B cell (primary cell): ENCODE measurements around the gene ANAPC4. TPM values are rescaled to one million over a fixed set of nuclear protein-coding genes. Genes with fewer than 3 reads are reported as not detected.

ENCODE experiments used
- ATAC-seq: fragments of 200-7000 bp; cut with Tn5 transposase; one replicate; pipeline ENCODE4 v1.10.0; 2021; ENCODE audit warnings: low read depth, mild to moderate bottlenecking, moderate number of reproducible peaks, moderate library complexity
- CTCF ChIA-PET: fragments of 350-600 bp; sonication (Branson Sonifier 250); formaldehyde crosslinking; loops from one replicate; lab custom pipeline; 2021; ENCODE audit warnings: antibody characterized with exemption, inconsistent platforms; lab: Charles Lee
- POLR2A ChIA-PET: fragments of 350-600 bp; sonication (Branson Sonifier 250); formaldehyde crosslinking; loops from one replicate; lab custom pipeline; 2021; ENCODE audit warnings: antibody characterized with exemption; lab: Charles Lee
- DNase-seq: peaks from one replicate; pipeline ENCODE4 v3.0.0; 2013
- H2AFZ ChIP-seq: 2 replicates; pipeline ENCODE4 v1.6.1; 2012; ENCODE audit warnings: mild to moderate bottlenecking, low read depth, low read length; ENCODE audit not compliant: insufficient read depth, poor library complexity, severe bottlenecking
- H3K27ac ChIP-seq, 2 donors: 1 replicate in 1 of 2; 2 replicates in 1 of 2; pipeline ENCODE4 v1.5.1; 2012 to 2013; ENCODE audit warnings: low read length in 2 of 2, mild to moderate bottlenecking in 2 of 2, moderate library complexity in 1 of 2
- H3K27me3 ChIP-seq, 4 experiments: fragments of 200-600 bp in 1 of 4; sonication (generic) in 1 of 4; replicated peaks in 1 of 4; 1 replicate in 2 of 4; 2 replicates in 2 of 4; pipeline versions ENCODE4 v1.6.1 to v1.7.0; 2013 to 2016; ENCODE audit warnings: low read length in 3 of 4, mild to moderate bottlenecking in 2 of 4, mixed read lengths in 1 of 4, moderate library complexity in 1 of 4; ENCODE audit not compliant: insufficient read depth in 4 of 4, control insufficient read depth in 3 of 4; ENCODE audit errors: control extremely low read depth in 1 of 4
- H3K36me3 ChIP-seq, 2 experiments: replicated peaks in 1 of 2; 1 replicate in 1 of 2; 2 replicates in 1 of 2; pipeline versions ENCODE4 v1.6.1 to v1.7.1; 2013; ENCODE audit warnings: low read length in 1 of 2; ENCODE audit not compliant: insufficient read depth in 2 of 2, control insufficient read depth in 1 of 2; ENCODE audit errors: control extremely low read depth in 1 of 2, extremely low read depth in 1 of 2
- H3K4me1 ChIP-seq, 2 donors: fragments of 200-600 bp in 1 of 2; sonication (generic) in 1 of 2; 1 replicate in 1 of 2; 2 replicates in 1 of 2; pipeline versions ENCODE4 v1.5.1 to v1.6.1; 2013 to 2017; ENCODE audit warnings: low read length in 2 of 2; ENCODE audit not compliant: control insufficient read depth in 2 of 2, insufficient read depth in 2 of 2
- H3K4me2 ChIP-seq: replicated peaks from 2 replicates; pipeline ENCODE3; 2012; ENCODE audit warnings: mild to moderate bottlenecking, low read depth, low read length; ENCODE audit not compliant: poor library complexity, severe bottlenecking
- H3K4me3 ChIP-seq, 5 experiments: fragments of 200-600 bp in 1 of 5; sonication (generic) in 1 of 5; 1 replicate in 3 of 5; 2 replicates in 2 of 5; pipeline versions ENCODE4 v1.5.1 to v1.7.0; 2011 to 2016; ENCODE audit warnings: low read length in 4 of 5, mild to moderate bottlenecking in 4 of 5, low read depth in 2 of 5, control low read depth in 1 of 5, moderate library complexity in 1 of 5; ENCODE audit not compliant: insufficient read depth in 1 of 5; ENCODE audit errors: control extremely low read depth in 1 of 5, extremely low read depth in 1 of 5
- H3K79me2 ChIP-seq: fragments of 200-600 bp; sonication (generic); one replicate; pipeline ENCODE4 v1.6.0; 2016; ENCODE audit warnings: low read length; ENCODE audit not compliant: control insufficient read depth, insufficient read depth
- H3K9ac ChIP-seq: fragments of 200-600 bp; sonication (generic); 2 replicates; pipeline ENCODE4 v1.6.1; 2017; ENCODE audit warnings: mild to moderate bottlenecking, low read length, moderate library complexity
- H3K9me3 ChIP-seq, 3 donors: one replicate each; pipeline versions ENCODE4 v1.6.1 to v1.7.1; 2013; ENCODE audit warnings: low read length in 2 of 3; ENCODE audit not compliant: control insufficient read depth in 2 of 3, insufficient read depth in 1 of 3; ENCODE audit errors: control extremely low read depth in 1 of 3
- H4K20me1 ChIP-seq: 2 replicates; pipeline ENCODE4 v1.6.0; 2012; ENCODE audit warnings: mild to moderate bottlenecking, low read length; ENCODE audit not compliant: insufficient read depth, control insufficient read depth, poor library complexity, severe bottlenecking
- H3K27ac Mint-ChIP-seq: one replicate; pipeline ENCODE4 v1.8.0; 2021; ENCODE audit warnings: mixed read lengths
- H3K27me3 Mint-ChIP-seq: one replicate; pipeline ENCODE4 v1.8.0; 2021; ENCODE audit warnings: mixed read lengths
- H3K4me1 Mint-ChIP-seq: one replicate; pipeline ENCODE4 v1.8.0; 2021; ENCODE audit warnings: mixed read lengths
- H3K4me3 Mint-ChIP-seq: one replicate; pipeline ENCODE4 v1.8.0; 2021; ENCODE audit warnings: mixed read lengths
- H3K9me3 Mint-ChIP-seq: one replicate; pipeline ENCODE4 v1.8.0; 2022; ENCODE audit warnings: mixed read lengths; ENCODE audit not compliant: insufficient read depth
- EZH2 ChIP-seq: IDR thresholded peaks from 2 replicates; pipeline ENCODE4 v1.6.1; 2012; ENCODE audit warnings: borderline replicate concordance, low read depth, mild to moderate bottlenecking, moderate library complexity, low read length; ENCODE audit not compliant: insufficient read depth, poor library complexity, severe bottlenecking
- WGBS: methylation state at CpG from one replicate; pipeline ENCODE4 v1.1.5; 2013; ENCODE audit warnings: missing lambda C conversion rate; ENCODE audit not compliant: insufficient coverage; 5-methylcytosine and 5-hydroxymethylcytosine counted together
- intact Hi-C: fragments of 100-400 bp; cut with micrococcal nuclease; formaldehyde crosslinking; loops from one replicate; pipeline ENCODE4 v1.10.0; 2022
- polyA plus RNA-seq: library from polyadenylated mRNA; depleted of rRNA; stranded (reverse); fragments of >200 nt; gene quantifications from 2 replicates; pipeline ENCODE4 v1.2.3, GENCODE V29; 2012
- total RNA-seq, 2 donors: library from RNA; stranded (reverse); fragments of 120-200 nt in 1 of 2; gene quantifications; 1 replicate in 1 of 2; 2 replicates in 1 of 2; pipeline versions ENCODE4 v1.2.3 to v1.2.4, GENCODE V29; 2013 to 2022
- TF ChIP-seq, protein P1 (sequence below): fragments of 200-600 bp; IDR thresholded peaks from one replicate; pipeline ENCODE4 v1.8.0; 2022; ENCODE audit warnings: antibody characterized with exemption, mild to moderate bottlenecking

The ANAPC4 gene
- total and polyA plus RNA-seq, 2 donors (not counting 1 experiment from before 2014, with no cell fraction given), result 18.4 to 52.6 TPM

DNA sequence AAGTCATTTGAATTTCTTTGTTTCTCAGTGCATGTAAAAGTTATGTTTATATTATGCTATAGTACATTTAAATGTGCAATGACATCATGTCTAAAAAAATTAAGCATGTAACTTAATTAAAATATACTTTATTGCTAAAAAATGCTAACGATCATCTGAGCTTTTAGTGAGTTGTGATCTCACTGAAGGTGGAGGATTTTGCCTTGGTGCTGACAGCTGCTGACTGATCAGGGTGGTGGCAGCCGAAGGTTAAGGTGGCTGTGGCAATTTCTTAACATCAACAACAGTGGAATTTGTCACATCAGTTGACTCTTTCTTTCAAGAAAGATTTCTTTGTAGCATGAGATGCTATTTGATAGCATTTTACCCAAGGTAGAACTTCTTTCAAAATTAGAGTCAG is 6.6 kb downstream of the ANAPC4 start:
- TF ChIP-seq, protein P1, sequence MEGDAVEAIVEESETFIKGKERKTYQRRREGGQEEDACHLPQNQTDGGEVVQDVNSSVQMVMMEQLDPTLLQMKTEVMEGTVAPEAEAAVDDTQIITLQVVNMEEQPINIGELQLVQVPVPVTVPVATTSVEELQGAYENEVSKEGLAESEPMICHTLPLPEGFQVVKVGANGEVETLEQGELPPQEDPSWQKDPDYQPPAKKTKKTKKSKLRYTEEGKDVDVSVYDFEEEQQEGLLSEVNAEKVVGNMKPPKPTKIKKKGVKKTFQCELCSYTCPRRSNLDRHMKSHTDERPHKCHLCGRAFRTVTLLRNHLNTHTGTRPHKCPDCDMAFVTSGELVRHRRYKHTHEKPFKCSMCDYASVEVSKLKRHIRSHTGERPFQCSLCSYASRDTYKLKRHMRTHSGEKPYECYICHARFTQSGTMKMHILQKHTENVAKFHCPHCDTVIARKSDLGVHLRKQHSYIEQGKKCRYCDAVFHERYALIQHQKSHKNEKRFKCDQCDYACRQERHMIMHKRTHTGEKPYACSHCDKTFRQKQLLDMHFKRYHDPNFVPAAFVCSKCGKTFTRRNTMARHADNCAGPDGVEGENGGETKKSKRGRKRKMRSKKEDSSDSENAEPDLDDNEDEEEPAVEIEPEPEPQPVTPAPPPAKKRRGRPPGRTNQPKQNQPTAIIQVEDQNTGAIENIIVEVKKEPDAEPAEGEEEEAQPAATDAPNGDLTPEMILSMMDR, result no peak
- no peak for TF ChIP-seq EZH2
- Mint-ChIP-seq H3K4me1 (no peaks in the 10 kb centered on the region), H3K9me3 (no peaks in the 10 kb centered on the region), H3K27me3 (no peaks in the 10 kb centered on the region), H3K4me3 (no peak overlapping the region), H3K27ac (no peak overlapping the region)
- Histone ChIP-seq H3K36me3 (peaks cover 9 to 33% of the 10 kb centered on the region in 2 experiments), H3K9me3 (no peaks in the 10 kb centered on the region), H3K4me2 (no peak overlapping the region), H3K4me1 (peaks cover 5% of the 10 kb centered on the region in 2 donors), H3K9ac (no peak overlapping the region), H3K4me3 (no peak overlapping the region), H4K20me1 (no peaks in the 10 kb centered on the region), H3K27ac (no peak overlapping the region), H2AFZ (no peak overlapping the region), H3K27me3 (no peaks in the 10 kb centered on the region), H3K79me2 (peaks cover 5% of the 10 kb centered on the region)
- no CpG with 5 or more reads among the region's 2 CpGs for WGBS
- ATAC-seq, result no peak
- CTCF ChIA-PET, result no interaction called here
- POLR2A ChIA-PET, result no interaction called here
- no peak for DNase-seq
- intact Hi-C loops, result no loop called here

DNA sequence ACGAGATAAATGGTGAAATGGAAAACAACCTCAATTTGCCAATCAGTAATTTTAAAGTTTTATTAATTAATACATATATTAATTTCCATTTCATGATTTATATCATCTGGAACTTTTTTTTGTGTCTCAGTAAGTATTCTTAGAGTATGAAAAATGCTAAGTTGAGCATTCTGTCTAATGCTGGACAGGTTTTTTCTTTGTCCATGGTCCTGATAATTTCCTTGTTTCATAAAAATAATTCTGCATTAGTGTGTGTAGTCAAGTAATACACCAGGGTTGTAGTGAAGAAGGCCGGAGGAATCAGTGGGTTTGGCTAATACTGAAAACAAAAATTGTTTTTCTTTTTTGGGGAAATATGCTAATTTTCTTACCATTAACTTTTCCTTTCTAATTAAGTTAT is 9.9 kb downstream of the ANAPC4 start:
- no peaks in the 10 kb centered on the region for H3K4me1 ChIP-seq
- TF ChIP-seq, protein P1, result no peak
- TF ChIP-seq EZH2, result no peak
- no peaks in the 10 kb centered on the region for H3K79me2 ChIP-seq
- no peak overlapping the region for H3K27ac Mint-ChIP-seq
- H3K36me3 ChIP-seq, result peaks cover 16 to 52% of the 10 kb centered on the region in 2 experiments
- DNase-seq, result no peak
- H2AFZ ChIP-seq, result no peak overlapping the region
- H3K4me3 Mint-ChIP-seq, result no peak overlapping the region
- no peak overlapping the region for H3K4me2 ChIP-seq
- ATAC-seq, result no peak
- CTCF ChIA-PET, result interaction anchor here (1.3 kb wide), 1 partner anchor 21 kb away, joined by 3 read pairs; no protein-coding TSS in a partner anchor
- H3K27me3 Mint-ChIP-seq, result no peaks in the 10 kb centered on the region
- H3K27me3 ChIP-seq, result no peaks in the 10 kb centered on the region
- no peak overlapping the region for H3K9ac ChIP-seq
- H3K27ac ChIP-seq, result no peak overlapping the region
- WGBS, result no CpG with 5 or more reads among the region's 2 CpGs
- no peaks in the 10 kb centered on the region for H3K9me3 ChIP-seq
- no peaks in the 10 kb centered on the region for H3K9me3 Mint-ChIP-seq
- H3K4me1 Mint-ChIP-seq, result no peaks in the 10 kb centered on the region
- POLR2A ChIA-PET, result no interaction called here
- H3K4me3 ChIP-seq, result no peak overlapping the region
- no peaks in the 10 kb centered on the region for H4K20me1 ChIP-seq
- intact Hi-C loops, result no loop called here
